Small intestine (tissue), 7 donors: ENCODE measurements around the gene TESK1. TPM values are rescaled to one million over a fixed set of nuclear protein-coding genes. Genes with fewer than 3 reads are reported as not detected.
"Not testable (repeated sequence)": the region's sequence is repeated elsewhere in the genome, so short reads cannot be mapped to it uniquely, and the experiment has no call there.

Experiments
- DNase-seq, 2 donors: peaks; one replicate each; pipeline versions ENCODE4 v3.0.0 to v3.0.0-alpha.2; 2013
- FAIRE-seq: peaks from 2 replicates; lab custom pipeline; 2012; peaks lifted over from hg19 to GRCh38; lab: Jason Lieb, UNC
- H3K27ac ChIP-seq, 3 donors: one replicate each; pipeline ENCODE4 v1.5.1; 2013; ENCODE audit warnings: low read length in 2 of 3, mild to moderate bottlenecking in 2 of 3, control low read depth in 1 of 3, inconsistent platforms in 1 of 3, low read depth in 1 of 3, moderate library complexity in 1 of 3
- H3K27me3 ChIP-seq, 3 donors: one replicate each; pipeline ENCODE4 v1.6.1; 2013; ENCODE audit warnings: low read length in 3 of 3, inconsistent platforms in 1 of 3; ENCODE audit not compliant: control insufficient read depth in 3 of 3, insufficient read depth in 3 of 3
- H3K36me3 ChIP-seq, 3 donors: one replicate each; pipeline ENCODE4 v1.6.1; 2013; ENCODE audit warnings: low read length in 3 of 3, inconsistent platforms in 1 of 3, low read depth in 1 of 3, mild to moderate bottlenecking in 1 of 3, moderate library complexity in 1 of 3; ENCODE audit not compliant: control insufficient read depth in 3 of 3, insufficient read depth in 2 of 3
- H3K4me1 ChIP-seq, 3 donors: one replicate each; pipeline ENCODE4 v1.6.1; 2013; ENCODE audit warnings: low read length in 2 of 3, inconsistent platforms in 1 of 3, low read depth in 1 of 3, mild to moderate bottlenecking in 1 of 3, moderate library complexity in 1 of 3; ENCODE audit not compliant: control insufficient read depth in 3 of 3, insufficient read depth in 2 of 3
- H3K4me3 ChIP-seq, 3 donors: one replicate each; pipeline ENCODE4 v1.5.1; 2013; ENCODE audit warnings: low read length in 3 of 3, control low read depth in 1 of 3, inconsistent platforms in 1 of 3, low read depth in 1 of 3, mild to moderate bottlenecking in 1 of 3, moderate library complexity in 1 of 3
- H3K9me3 ChIP-seq, 2 donors: one replicate each; pipeline ENCODE4 v1.6.1; 2013; ENCODE audit warnings: low read depth in 1 of 2, low read length in 1 of 2; ENCODE audit not compliant: control insufficient read depth in 2 of 2, insufficient read depth in 1 of 2
- WGBS, 3 donors: extraction: QIAGEN DNeasy Blood & Tissue Kit; methylation state at CpG; one replicate each; pipeline ENCODE4 v1.1.7; 2013; 5-methylcytosine and 5-hydroxymethylcytosine counted together
- polyA plus RNA-seq, 4 donors: library from polyadenylated mRNA; stranded (reverse) in 3 of 4; unstranded in 1 of 4; fragments of 200-250 nt in 3 of 4; fragments of 120-200 nt in 1 of 4; gene quantifications; one replicate each; pipeline versions ENCODE4 v1.2.1 to v1.2.3, GENCODE V29; 2013
- donor health status: healthy with polysubstance abuse.
- donor health status: control.
- donor health status: control.
- donor health status: Bipolar disorder and iron deficiency.
- donor health status: healthy.

TESK1 gene
- polyA plus RNA-seq, 4 donors, result 22.4 to 53.0 (median 43.1) TPM

- no peak overlapping the region for H3K4me3 ChIP-seq
- H3K27me3 ChIP-seq, result no peaks in the 10 kb centered on the region
- no peaks in the 10 kb centered on the region for H3K9me3 ChIP-seq
- H3K36me3 ChIP-seq, result no peaks in the 10 kb centered on the region
- 77 to 88% (median 81%) methylated on average over 6 of the region's 6 CpGs for WGBS, 3 donors
- FAIRE-seq (no peak), DNase-seq (no peak)
- no peak overlapping the region for H3K27ac ChIP-seq
- no peaks in the 10 kb centered on the region for H3K4me1 ChIP-seq
Measured at GRCh38 chr9:35570709-35571504, 34.2 kb upstream of the TESK1 start.

- H3K4me1 ChIP-seq, result no peaks in the 10 kb centered on the region
- no peak overlapping the region for H3K4me3 ChIP-seq
- DNase-seq (no peak), FAIRE-seq (no peak)
- H3K9me3 ChIP-seq, result peaks cover 0 to 1% of the 10 kb centered on the region in 2 donors
- H3K27me3 ChIP-seq, result no peaks in the 10 kb centered on the region
- no peaks in the 10 kb centered on the region for H3K36me3 ChIP-seq
- H3K27ac ChIP-seq, result no peak overlapping the region
- WGBS, 3 donors, result 89 to 93% (median 92%) methylated on average over 2 of the region's 2 CpGs
Measured at GRCh38 chr9:35574578-35575122, 30.4 kb upstream of the TESK1 start.

GRCh38 chr9:35575478-35575877 lies 29.6 kb upstream of the TESK1 start:
- DNase-seq (no peak), FAIRE-seq (no peak)
- WGBS, 3 donors, result 95 to 100% (median 96%) methylated on average over 5 of the region's 5 CpGs
- Histone ChIP-seq H3K36me3 (no peaks in the 10 kb centered on the region), H3K4me3 (no peak overlapping the region), H3K9me3 (peaks cover 0 to 9% of the 10 kb centered on the region in 2 donors), H3K27me3 (no peaks in the 10 kb centered on the region), H3K27ac (no peak overlapping the region), H3K4me1 (no peaks in the 10 kb centered on the region)

GRCh38 chr9:35577486-35577885 lies 27.6 kb upstream of the TESK1 start:
- H3K36me3 ChIP-seq, result peaks cover 0 to 3% (median 0%) of the 10 kb centered on the region in 3 donors
- 91 to 96% (median 95%) methylated on average over 5 of the region's 5 CpGs for WGBS, 3 donors

GRCh38 chr9:35579130-35579529 lies 25.9 kb upstream of the TESK1 start:
- no peak for DNase-seq
- H3K4me3 ChIP-seq, result no peak overlapping the region
- no peaks in the 10 kb centered on the region for H3K4me1 ChIP-seq
- WGBS, 3 donors, result 84 to 100% (median 90%) methylated on average over 1 of the region's 1 CpG
- no peak for FAIRE-seq
- no peak overlapping the region for H3K27ac ChIP-seq
- H3K27me3 ChIP-seq, result no peaks in the 10 kb centered on the region
- peaks cover 0 to 28% of the 10 kb centered on the region in 2 donors for H3K9me3 ChIP-seq
- H3K36me3 ChIP-seq, result peaks cover 0 to 5% (median 0%) of the 10 kb centered on the region in 3 donors

More at GRCh38 chr9:35577486-35577885, 27.6 kb upstream of the TESK1 start:
- no peak overlapping the region for H3K4me3 ChIP-seq
- H3K27ac ChIP-seq, result no peak overlapping the region
- H3K9me3 ChIP-seq, result peaks cover 0 to 26% of the 10 kb centered on the region in 2 donors
- no peaks in the 10 kb centered on the region for H3K27me3 ChIP-seq
- FAIRE-seq, result no peak
- no peak for DNase-seq
- H3K4me1 ChIP-seq, result no peaks in the 10 kb centered on the region

GRCh38 chr9:35579659-35580227 lies 25.3 kb upstream of the TESK1 start:
- not testable (repeated sequence) for H3K27me3 ChIP-seq, H3K36me3 ChIP-seq, DNase-seq, H3K4me1 ChIP-seq, H3K4me3 ChIP-seq, H3K27ac ChIP-seq, FAIRE-seq
- peaks cover 0 to 28% of the 10 kb centered on the region in 2 donors for H3K9me3 ChIP-seq
- 57 to 79% (median 76%) methylated on average over 1 of the region's 1 CpG for WGBS, 3 donors

GRCh38 chr9:35583521-35583920 lies 21.5 kb upstream of the TESK1 start:
- peaks cover 0 to 36% of the 10 kb centered on the region in 2 donors for H3K9me3 ChIP-seq
- H3K4me1 ChIP-seq, FAIRE-seq, H3K27me3 ChIP-seq, H3K4me3 ChIP-seq, DNase-seq, H3K27ac ChIP-seq, H3K36me3 ChIP-seq: not testable (repeated sequence)
- 72 to 87% (median 87%) methylated on average over 6 of the region's 6 CpGs for WGBS, 3 donors

- H3K4me3 ChIP-seq, H3K27me3 ChIP-seq, FAIRE-seq, DNase-seq, H3K4me1 ChIP-seq, H3K27ac ChIP-seq, H3K36me3 ChIP-seq: not testable (repeated sequence)
- peaks cover 0 to 34% of the 10 kb centered on the region in 2 donors for H3K9me3 ChIP-seq
- 92 to 96% (median 96%) methylated on average over 3 of the region's 3 CpGs for WGBS, 3 donors
Measured at GRCh38 chr9:35584681-35585080, 20.4 kb upstream of the TESK1 start.
